Suprapubic skin (tissue), 4 donors: ENCODE results near the gene MYRFL. TPM values are rescaled to one million over a fixed set of nuclear protein-coding genes. Genes with fewer than 3 reads are reported as not detected.

Experiments
- DNase-seq, 2 donors: peaks; one replicate each; pipeline ENCODE4 v3.0.0-alpha.2; 2019; ENCODE audit warnings: low spot score in 2 of 2
- H3K27ac ChIP-seq: fragments of 200-600 bp; sonication (generic); one replicate; pipeline ENCODE4 v1.5.1; 2019
- H3K27me3 ChIP-seq: fragments of 200-600 bp; sonication (generic); one replicate; pipeline ENCODE4 v1.5.1; 2019
- H3K36me3 ChIP-seq: fragments of 200-600 bp; sonication (generic); one replicate; pipeline ENCODE4 v1.5.1; 2019
- H3K4me1 ChIP-seq: fragments of 200-600 bp; sonication (generic); one replicate; pipeline ENCODE4 v1.5.1; 2019
- H3K4me3 ChIP-seq: fragments of 200-600 bp; sonication (generic); one replicate; pipeline ENCODE4 v1.5.1; 2019; ENCODE audit warnings: mild to moderate bottlenecking
- H3K9me3 ChIP-seq: fragments of 200-600 bp; sonication (generic); one replicate; pipeline ENCODE4 v1.5.1; 2019
- CTCF ChIP-seq, 2 donors: fragments of 200-600 bp in 1 of 2; fragments of 450-650 bp in 1 of 2; sonication (generic) in 1 of 2; IDR thresholded peaks; one replicate each; pipeline ENCODE4 v1.5.1; 2016 to 2019; ENCODE audit warnings: antibody characterized with exemption in 2 of 2, mild to moderate bottlenecking in 1 of 2, moderate library complexity in 1 of 2
- EP300 ChIP-seq: sonication (generic); formaldehyde crosslinking; IDR thresholded peaks from one replicate; pipeline ENCODE4 v1.6.1; 2017; ENCODE audit warnings: antibody characterized with exemption
- POLR2A ChIP-seq, 2 donors: fragments of 450-650 bp; IDR thresholded peaks; one replicate each; pipeline ENCODE4 v1.6.1; 2017; ENCODE audit warnings: antibody characterized with exemption in 2 of 2, mild to moderate bottlenecking in 2 of 2, moderate library complexity in 2 of 2
- POLR2AphosphoS5 ChIP-seq, 3 donors: sonication (generic); formaldehyde crosslinking; IDR thresholded peaks; one replicate each; pipeline ENCODE4 v1.6.1; 2017; ENCODE audit warnings: antibody characterized with exemption in 3 of 3
- WGBS: methylation state at CpG from one replicate; pipeline ENCODE4 v1.1.5; 2018; 5-methylcytosine and 5-hydroxymethylcytosine counted together
- total RNA-seq, 4 donors: library from RNA; depleted of rRNA; stranded (reverse); fragments of >200 nt; gene quantifications; one replicate each; pipeline ENCODE4 v1.1.0, GENCODE V29; 2016

The MYRFL gene
- total RNA-seq, 4 donors from 2014 or later = 1.2 to 3.2 TPM; not detected in 2

GRCh38 chr12:69824028-69824427 lies 999 bp upstream of the MYRFL start:
- no peak overlapping the region for H3K4me3 ChIP-seq
- no peaks in the 10 kb centered on the region for H3K9me3 ChIP-seq
- H3K36me3 ChIP-seq = no peaks in the 10 kb centered on the region
- no peak for TF ChIP-seq CTCF (IDR thresholded peaks at IDR 0.05)
- no peak for TF ChIP-seq POLR2A (IDR thresholded peaks at IDR 0.05)
- TF ChIP-seq EP300 = no peak
- no peak for TF ChIP-seq POLR2AphosphoS5 (IDR thresholded peaks at IDR 0.05)
- no peak for DNase-seq
- H3K4me1 ChIP-seq = peaks cover 7% of the 10 kb centered on the region
- H3K27ac ChIP-seq = no peak overlapping the region
- no peaks in the 10 kb centered on the region for H3K27me3 ChIP-seq

- no peak for TF ChIP-seq EP300
- TF ChIP-seq CTCF (IDR thresholded peaks at IDR 0.05) = no peak
- TF ChIP-seq POLR2AphosphoS5 (IDR thresholded peaks at IDR 0.05) = no peak
- TF ChIP-seq POLR2A (IDR thresholded peaks at IDR 0.05) = no peak
- Histone ChIP-seq H3K27me3 (no peaks in the 10 kb centered on the region), H3K36me3 (no peaks in the 10 kb centered on the region), H3K4me1 (no peaks in the 10 kb centered on the region), H3K9me3 (no peaks in the 10 kb centered on the region), H3K27ac (no peak overlapping the region), H3K4me3 (no peak overlapping the region)
- WGBS = 59% methylated on average over 5 of the region's 5 CpGs
- no peak for DNase-seq
Observed at GRCh38 chr12:69828897-69829296, 3.9 kb downstream of the MYRFL start.

- no peaks in the 10 kb centered on the region for H3K36me3 ChIP-seq
- WGBS = 42% methylated on average over 2 of the region's 2 CpGs
- TF ChIP-seq CTCF (IDR thresholded peaks at IDR 0.05) (no peak), POLR2AphosphoS5 (IDR thresholded peaks at IDR 0.05) (no peak), POLR2A (IDR thresholded peaks at IDR 0.05) (no peak), EP300 (no peak)
- no peaks in the 10 kb centered on the region for H3K9me3 ChIP-seq
- DNase-seq = no peak
- no peak overlapping the region for H3K27ac ChIP-seq
- H3K4me1 ChIP-seq = no peaks in the 10 kb centered on the region
- H3K4me3 ChIP-seq = no peak overlapping the region
- H3K27me3 ChIP-seq = no peaks in the 10 kb centered on the region
Observed at GRCh38 chr12:69833696-69834095, 8.7 kb downstream of the MYRFL start.

GRCh38 chr12:69834147-69834546 lies 9.1 kb downstream of the MYRFL start:
- Histone ChIP-seq H3K9me3 (no peaks in the 10 kb centered on the region), H3K4me1 (no peaks in the 10 kb centered on the region), H3K36me3 (no peaks in the 10 kb centered on the region), H3K27ac (no peak overlapping the region), H3K4me3 (no peak overlapping the region), H3K27me3 (no peaks in the 10 kb centered on the region)
- DNase-seq = no peak
- 61% methylated on average over 2 of the region's 2 CpGs for WGBS
- TF ChIP-seq POLR2AphosphoS5 (IDR thresholded peaks at IDR 0.05) (no peak), POLR2A (IDR thresholded peaks at IDR 0.05) (no peak), EP300 (no peak), CTCF (IDR thresholded peaks at IDR 0.05) (no peak)

GRCh38 chr12:69834576-69834975 lies 9.5 kb downstream of the MYRFL start:
- Histone ChIP-seq H3K9me3 (no peaks in the 10 kb centered on the region), H3K27me3 (no peaks in the 10 kb centered on the region), H3K27ac (no peak overlapping the region), H3K4me3 (no peak overlapping the region), H3K36me3 (no peaks in the 10 kb centered on the region), H3K4me1 (no peaks in the 10 kb centered on the region)
- TF ChIP-seq EP300 (no peak), POLR2A (IDR thresholded peaks at IDR 0.05) (no peak), POLR2AphosphoS5 (IDR thresholded peaks at IDR 0.05) (no peak), CTCF (IDR thresholded peaks at IDR 0.05) (no peak)
- no peak for DNase-seq
